Kidney (tissue), 14 donors: ENCODE data around the gene SNX25. TPM values are rescaled to one million over a fixed set of nuclear protein-coding genes. Genes with fewer than 3 reads are reported as not detected.

Experiments used
- DNase-seq, 5 donors: peaks; one replicate each; pipeline ENCODE4 v3.0.0-alpha.2; 2013 to 2020
- FAIRE-seq: peaks from 2 replicates; lab custom pipeline; 2012; peaks lifted over from hg19 to GRCh38; lab: Jason Lieb, UNC
- H3K27ac ChIP-seq, 2 donors: one replicate each; pipeline ENCODE4 v1.7.0; 2013; ENCODE audit warnings: low read depth in 2 of 2, low read length in 2 of 2, inconsistent platforms in 1 of 2
- H3K27me3 ChIP-seq: one replicate; pipeline ENCODE4 v1.7.1; 2013; ENCODE audit warnings: low read length, inconsistent platforms; ENCODE audit not compliant: control insufficient read depth, insufficient read depth
- H3K36me3 ChIP-seq, 3 donors: one replicate each; pipeline versions ENCODE4 v1.7.0 to v1.7.1; 2013; ENCODE audit warnings: low read length in 3 of 3, control low read depth in 1 of 3, inconsistent platforms in 1 of 3; ENCODE audit not compliant: insufficient read depth in 3 of 3, control insufficient read depth in 2 of 3
- H3K4me1 ChIP-seq, 3 donors: one replicate each; pipeline versions ENCODE4 v1.7.0 to v1.7.1; 2013; ENCODE audit warnings: low read length in 3 of 3, inconsistent platforms in 1 of 3, low read depth in 1 of 3; ENCODE audit not compliant: control insufficient read depth in 2 of 3, insufficient read depth in 2 of 3
- H3K4me3 ChIP-seq, 3 donors: one replicate each; pipeline versions ENCODE4 v1.7.0 to v1.8.1; 2013; ENCODE audit warnings: low read length in 3 of 3, control low read depth in 1 of 3, inconsistent platforms in 1 of 3
- H3K9ac ChIP-seq, 3 donors: one replicate each; pipeline versions ENCODE4 v1.7.0 to v1.7.1; 2013; ENCODE audit warnings: low read length in 3 of 3, control low read depth in 1 of 3, inconsistent platforms in 1 of 3
- H3K9me3 ChIP-seq, 3 donors: one replicate each; pipeline versions ENCODE4 v1.7.0 to v1.7.1; 2013; ENCODE audit warnings: low read length in 3 of 3, control low read depth in 1 of 3, inconsistent platforms in 1 of 3; ENCODE audit not compliant: control insufficient read depth in 2 of 3, insufficient read depth in 1 of 3
- intact Hi-C: fragments of 100-400 bp; cut with DNase I; formaldehyde crosslinking; loops from one replicate; pipeline ENCODE4 v1.11.1; 2022
- polyA plus RNA-seq: library from polyadenylated mRNA; stranded (reverse); fragments of 350-450 nt; fragmentation: Illumina TruSeq; extraction: RNeasy Lipid Tissue Mini Kit (QIAGEN cat#74804); gene quantifications from one replicate; pipeline ENCODE4 v1.2.3, GENCODE V29; 2014; ENCODE audit warnings: low read depth, low replicate concordance; ENCODE audit not compliant: insufficient read depth
- total RNA-seq: library from RNA; stranded (reverse); fragmentation: NEBNext Ultra II Directional; extraction: Animal tissue kit (Norgen Biotek cat#: 25700); gene quantifications from one replicate; pipeline ENCODE4 v1.2.1, GENCODE V29; 2021
- TF ChIP-seq, protein P1 (sequence below): IDR thresholded peaks from 3 replicates; pipeline ENCODE4 v1.5.1; 2012; ENCODE audit warnings: mild to moderate bottlenecking, moderate library complexity, borderline replicate concordance; ENCODE audit not compliant: insufficient read depth; ENCODE audit errors: extremely low read depth
- donor health status: control.
- donor health status: control.
- donor health status: control.
- donor health status: control.
- donor health status: control.
- donor health status: DM: yes; HTN: yes; CAD: no.
- donor health status: Normal renal cell carcinoma (clear cell type).

The SNX25 gene
- total and polyA plus RNA-seq, 2 donors from 2014 or later = 8.9 to 19.4 TPM

DNA sequence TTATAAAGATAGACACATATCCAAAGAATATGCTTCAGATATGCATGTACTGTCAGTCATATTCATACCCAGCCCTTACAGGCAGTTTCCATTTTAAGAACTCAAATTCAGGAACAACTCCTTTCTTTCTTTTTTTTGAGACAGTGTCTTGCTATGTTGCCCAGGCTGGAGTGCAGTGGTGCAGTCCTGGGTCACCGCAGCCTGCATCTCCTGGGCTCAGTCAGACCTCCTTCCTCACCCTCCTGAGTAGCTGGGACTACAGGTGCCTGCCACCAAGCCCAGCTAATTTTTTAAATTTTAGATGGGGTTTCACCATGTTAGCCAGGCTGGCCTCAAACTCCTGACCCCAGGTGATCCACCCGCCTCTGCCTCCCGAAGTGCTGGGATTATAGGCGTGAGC, 34.5 kb downstream of the SNX25 start:
- Histone ChIP-seq H3K9me3 (no peaks in the 10 kb centered on the region), H3K4me1 (no peaks in the 10 kb centered on the region), H3K27me3 (no peaks in the 10 kb centered on the region), H3K36me3 (no peaks in the 10 kb centered on the region), H3K27ac (no peak overlapping the region), H3K9ac (no peak overlapping the region), H3K4me3 (no peak overlapping the region)
- intact Hi-C loops = no loop called here
- TF ChIP-seq, protein P1, sequence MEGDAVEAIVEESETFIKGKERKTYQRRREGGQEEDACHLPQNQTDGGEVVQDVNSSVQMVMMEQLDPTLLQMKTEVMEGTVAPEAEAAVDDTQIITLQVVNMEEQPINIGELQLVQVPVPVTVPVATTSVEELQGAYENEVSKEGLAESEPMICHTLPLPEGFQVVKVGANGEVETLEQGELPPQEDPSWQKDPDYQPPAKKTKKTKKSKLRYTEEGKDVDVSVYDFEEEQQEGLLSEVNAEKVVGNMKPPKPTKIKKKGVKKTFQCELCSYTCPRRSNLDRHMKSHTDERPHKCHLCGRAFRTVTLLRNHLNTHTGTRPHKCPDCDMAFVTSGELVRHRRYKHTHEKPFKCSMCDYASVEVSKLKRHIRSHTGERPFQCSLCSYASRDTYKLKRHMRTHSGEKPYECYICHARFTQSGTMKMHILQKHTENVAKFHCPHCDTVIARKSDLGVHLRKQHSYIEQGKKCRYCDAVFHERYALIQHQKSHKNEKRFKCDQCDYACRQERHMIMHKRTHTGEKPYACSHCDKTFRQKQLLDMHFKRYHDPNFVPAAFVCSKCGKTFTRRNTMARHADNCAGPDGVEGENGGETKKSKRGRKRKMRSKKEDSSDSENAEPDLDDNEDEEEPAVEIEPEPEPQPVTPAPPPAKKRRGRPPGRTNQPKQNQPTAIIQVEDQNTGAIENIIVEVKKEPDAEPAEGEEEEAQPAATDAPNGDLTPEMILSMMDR = no peak
- FAIRE-seq (no peak), DNase-seq (no peak)

DNA sequence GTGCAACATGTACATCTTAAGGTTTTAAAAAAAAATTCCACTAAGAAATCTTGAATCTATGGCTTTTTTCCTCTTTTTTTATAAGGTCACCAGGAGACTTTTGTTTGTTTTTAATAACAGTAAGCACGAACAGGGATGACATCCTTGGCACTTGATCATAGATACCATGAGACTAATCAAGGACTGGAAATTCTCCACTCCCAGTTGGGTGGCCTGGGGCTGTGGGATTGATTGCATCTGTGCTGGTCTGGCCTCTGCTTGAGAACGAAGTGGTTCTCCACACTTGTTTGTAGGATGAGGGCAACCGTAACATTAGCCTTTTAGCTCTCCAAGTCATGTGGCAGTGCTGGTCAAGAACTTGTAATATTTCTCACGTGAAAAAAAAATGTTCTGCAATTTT, 35.4 kb downstream of the SNX25 start:
- TF ChIP-seq, protein P1 = no peak
- Histone ChIP-seq H3K27ac (no peak overlapping the region), H3K4me3 (no peak overlapping the region), H3K9me3 (no peaks in the 10 kb centered on the region), H3K9ac (no peak overlapping the region), H3K36me3 (no peaks in the 10 kb centered on the region), H3K4me1 (no peaks in the 10 kb centered on the region), H3K27me3 (no peaks in the 10 kb centered on the region)
- no peak for DNase-seq
- intact Hi-C loops = no loop called here
- FAIRE-seq = no peak

DNA sequence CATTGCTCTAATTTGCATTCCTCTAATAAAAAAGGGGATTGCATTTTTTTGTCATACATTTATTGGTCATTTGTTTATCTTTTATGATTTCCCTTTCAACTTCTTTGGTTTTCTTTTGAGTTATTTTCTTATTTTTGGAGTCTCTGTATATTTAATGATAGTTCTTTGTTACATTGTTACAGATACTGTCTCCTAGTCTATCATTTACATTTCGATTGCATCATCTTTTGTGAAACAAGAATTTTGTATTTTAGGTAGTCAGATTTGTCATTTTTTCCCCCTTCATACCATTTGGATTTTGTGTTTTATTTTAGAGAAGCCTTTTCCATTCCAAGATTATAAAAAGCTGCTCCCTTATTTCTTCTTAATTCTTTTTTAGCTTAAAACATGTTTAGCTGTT, 37.1 kb downstream of the SNX25 start:
- no peak for FAIRE-seq
- intact Hi-C loops = no loop called here

More for the DNA sequence above, 37.1 kb downstream of the SNX25 start:
- DNase-seq = no peak
- no peak overlapping the region for H3K9ac ChIP-seq
- H3K27me3 ChIP-seq = no peaks in the 10 kb centered on the region
- TF ChIP-seq, protein P1 = no peak
- no peaks in the 10 kb centered on the region for H3K4me1 ChIP-seq
- H3K9me3 ChIP-seq = no peaks in the 10 kb centered on the region
- H3K36me3 ChIP-seq = no peaks in the 10 kb centered on the region
- no peak overlapping the region for H3K27ac ChIP-seq
- no peak overlapping the region for H3K4me3 ChIP-seq
